Mesothelial cell of epicardium (in vitro differentiated cells): ENCODE results near the gene LVRN. TPM values are rescaled to one million over a fixed set of nuclear protein-coding genes. Genes with fewer than 3 reads are reported as not detected.

Source experiments
- DNase-seq, 2 experiments: peaks; one replicate each; pipeline ENCODE4 v3.0.0; 2021; ENCODE audit warnings: low spot score in 2 of 2; ENCODE audit not compliant: unreplicated experiment in 2 of 2
- H3K27ac Mint-ChIP-seq: 2 replicates; pipeline ENCODE4 v1.8.0; 2021; ENCODE audit warnings: mixed read lengths
- H3K27me3 Mint-ChIP-seq: 2 replicates; pipeline ENCODE4 v1.8.0; 2021; ENCODE audit warnings: low read depth, mixed read lengths
- H3K36me3 Mint-ChIP-seq: 2 replicates; pipeline ENCODE4 v1.8.0; 2021; ENCODE audit warnings: mixed read lengths
- H3K4me1 Mint-ChIP-seq: 2 replicates; pipeline ENCODE4 v1.8.0; 2021; ENCODE audit warnings: mixed read lengths
- H3K4me3 Mint-ChIP-seq: 2 replicates; pipeline ENCODE4 v1.8.0; 2021; ENCODE audit warnings: mild to moderate bottlenecking, moderate library complexity, mixed read lengths
- H3K9me3 Mint-ChIP-seq: 2 replicates; pipeline ENCODE4 v1.8.0; 2021; ENCODE audit warnings: mixed read lengths
- total RNA-seq: library from RNA; stranded (reverse); gene quantifications from 3 replicates; pipeline ENCODE4 v1.2.1, GENCODE V29; 2021
- TF ChIP-seq, protein P1 (sequence below): fragments of 200-600 bp; sonication (generic); IDR thresholded peaks from one replicate; pipeline ENCODE4 v1.5.0; 2021; ENCODE audit warnings: antibody characterized with exemption; ENCODE audit not compliant: unreplicated experiment

LVRN gene
- total RNA-seq, 1 donor from 2014 or later: 0.25 TPM

DNA sequence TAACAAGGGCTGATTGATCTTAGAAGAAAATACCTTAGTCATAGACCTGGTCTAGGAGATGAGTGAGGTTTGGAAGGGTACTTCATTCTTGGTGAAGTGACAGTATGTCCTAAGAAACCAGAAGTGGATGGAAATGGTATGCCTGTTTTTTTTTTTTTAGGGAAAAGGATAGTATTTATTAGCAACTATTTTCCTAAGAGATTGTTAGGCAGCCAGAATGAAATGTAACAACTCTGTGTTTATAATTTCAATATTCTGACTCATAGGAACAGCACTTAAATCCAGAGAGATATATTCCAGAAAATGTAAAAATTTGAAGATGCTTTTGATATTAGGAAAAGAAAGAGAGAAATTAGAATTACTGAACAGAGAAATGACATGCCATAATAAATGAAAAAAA is 48.8 kb downstream of the LVRN start:
- Mint-ChIP-seq H3K27ac (no peak overlapping the region), H3K27me3 (peaks cover 10% of the 10 kb centered on the region), H3K36me3 (no peaks in the 10 kb centered on the region), H3K4me1 (no peaks in the 10 kb centered on the region), H3K9me3 (no peaks in the 10 kb centered on the region), H3K4me3 (no peak overlapping the region)
- TF ChIP-seq, protein P1, sequence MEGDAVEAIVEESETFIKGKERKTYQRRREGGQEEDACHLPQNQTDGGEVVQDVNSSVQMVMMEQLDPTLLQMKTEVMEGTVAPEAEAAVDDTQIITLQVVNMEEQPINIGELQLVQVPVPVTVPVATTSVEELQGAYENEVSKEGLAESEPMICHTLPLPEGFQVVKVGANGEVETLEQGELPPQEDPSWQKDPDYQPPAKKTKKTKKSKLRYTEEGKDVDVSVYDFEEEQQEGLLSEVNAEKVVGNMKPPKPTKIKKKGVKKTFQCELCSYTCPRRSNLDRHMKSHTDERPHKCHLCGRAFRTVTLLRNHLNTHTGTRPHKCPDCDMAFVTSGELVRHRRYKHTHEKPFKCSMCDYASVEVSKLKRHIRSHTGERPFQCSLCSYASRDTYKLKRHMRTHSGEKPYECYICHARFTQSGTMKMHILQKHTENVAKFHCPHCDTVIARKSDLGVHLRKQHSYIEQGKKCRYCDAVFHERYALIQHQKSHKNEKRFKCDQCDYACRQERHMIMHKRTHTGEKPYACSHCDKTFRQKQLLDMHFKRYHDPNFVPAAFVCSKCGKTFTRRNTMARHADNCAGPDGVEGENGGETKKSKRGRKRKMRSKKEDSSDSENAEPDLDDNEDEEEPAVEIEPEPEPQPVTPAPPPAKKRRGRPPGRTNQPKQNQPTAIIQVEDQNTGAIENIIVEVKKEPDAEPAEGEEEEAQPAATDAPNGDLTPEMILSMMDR: no peak
- DNase-seq: no peak

DNA sequence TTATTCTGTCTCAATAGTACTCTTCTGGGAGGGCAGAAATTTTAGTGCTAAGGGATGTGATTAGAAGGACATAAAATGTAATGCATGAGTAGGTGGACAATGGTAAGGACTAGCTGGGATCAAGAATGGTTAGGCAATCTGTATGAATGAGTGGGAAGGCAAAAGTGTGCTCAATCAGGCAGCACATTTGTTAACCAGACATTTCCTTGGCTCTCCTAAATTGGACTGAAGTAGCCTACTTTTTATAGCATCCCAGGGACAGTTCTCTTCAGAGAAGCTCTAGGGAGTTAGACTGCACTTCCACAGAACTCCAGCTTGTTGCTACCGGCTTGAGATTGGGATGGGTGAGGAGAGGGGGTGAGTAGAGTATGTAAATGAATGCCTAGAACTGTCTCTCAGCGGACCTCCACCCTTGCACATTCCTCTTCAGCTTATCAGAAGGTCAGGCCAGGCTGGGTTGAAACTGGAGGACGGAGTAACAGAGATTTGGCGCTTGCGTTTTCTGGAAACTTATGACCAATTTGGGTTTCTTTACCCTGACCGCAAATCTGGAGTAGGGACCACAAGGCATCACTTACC is 51.0 kb downstream of the LVRN start:
- Mint-ChIP-seq H3K27ac (no peak overlapping the region), H3K27me3 (peaks cover 10% of the 10 kb centered on the region), H3K9me3 (no peaks in the 10 kb centered on the region), H3K4me3 (no peak overlapping the region), H3K36me3 (no peaks in the 10 kb centered on the region), H3K4me1 (no peaks in the 10 kb centered on the region)
- no peak for DNase-seq
- TF ChIP-seq, protein P1: no peak

DNA sequence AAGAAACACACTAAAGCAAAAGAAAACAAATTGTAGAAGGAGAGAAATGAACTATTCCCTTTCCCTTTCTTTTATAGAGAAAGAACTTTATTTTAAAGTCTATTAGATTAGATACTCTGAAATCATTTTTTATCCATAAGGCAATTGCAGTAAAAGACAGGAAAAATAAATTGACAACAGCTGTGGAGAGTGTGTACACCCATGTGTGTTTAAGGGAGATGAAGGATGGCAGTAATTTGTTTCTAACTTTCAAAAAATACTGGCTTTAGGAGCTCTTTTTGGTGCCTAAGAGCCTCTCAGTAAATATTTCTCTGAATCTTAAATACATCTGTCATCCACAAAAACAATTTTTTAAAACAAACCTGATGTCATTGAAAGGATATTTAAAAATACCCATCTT is 51.7 kb downstream of the LVRN start:
- H3K27me3 Mint-ChIP-seq: peaks cover 7% of the 10 kb centered on the region
- H3K9me3 Mint-ChIP-seq: no peaks in the 10 kb centered on the region
- no peaks in the 10 kb centered on the region for H3K4me1 Mint-ChIP-seq
- TF ChIP-seq, protein P1: no peak
- H3K27ac Mint-ChIP-seq: no peak overlapping the region
- H3K36me3 Mint-ChIP-seq: no peaks in the 10 kb centered on the region
- H3K4me3 Mint-ChIP-seq: no peak overlapping the region
- no peak for DNase-seq

DNA sequence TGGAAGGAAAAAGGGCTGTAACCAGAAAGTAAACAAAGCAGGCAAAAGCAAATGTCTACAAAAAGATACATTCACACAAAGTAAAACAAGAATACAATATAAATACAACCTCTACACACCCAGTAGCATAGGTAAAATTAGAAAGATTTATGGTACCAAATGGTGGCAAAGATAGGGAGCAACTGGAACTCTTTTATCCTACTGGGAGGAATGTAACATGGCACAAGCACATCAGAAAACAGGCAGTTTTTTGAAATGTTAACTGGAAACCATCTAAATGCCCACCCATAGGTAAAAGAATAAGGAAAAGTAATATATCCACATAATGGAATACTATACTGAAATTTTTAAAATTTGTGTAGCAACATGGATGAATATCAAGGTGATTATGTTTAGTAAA is 61.3 kb downstream of the LVRN start:
- no peaks in the 10 kb centered on the region for H3K4me1 Mint-ChIP-seq
- H3K9me3 Mint-ChIP-seq: no peaks in the 10 kb centered on the region
- no peaks in the 10 kb centered on the region for H3K36me3 Mint-ChIP-seq
- H3K4me3 Mint-ChIP-seq: no peak overlapping the region
- TF ChIP-seq, protein P1: no peak
- DNase-seq: no peak
- peaks cover 6% of the 10 kb centered on the region for H3K27me3 Mint-ChIP-seq
- no peak overlapping the region for H3K27ac Mint-ChIP-seq

DNA sequence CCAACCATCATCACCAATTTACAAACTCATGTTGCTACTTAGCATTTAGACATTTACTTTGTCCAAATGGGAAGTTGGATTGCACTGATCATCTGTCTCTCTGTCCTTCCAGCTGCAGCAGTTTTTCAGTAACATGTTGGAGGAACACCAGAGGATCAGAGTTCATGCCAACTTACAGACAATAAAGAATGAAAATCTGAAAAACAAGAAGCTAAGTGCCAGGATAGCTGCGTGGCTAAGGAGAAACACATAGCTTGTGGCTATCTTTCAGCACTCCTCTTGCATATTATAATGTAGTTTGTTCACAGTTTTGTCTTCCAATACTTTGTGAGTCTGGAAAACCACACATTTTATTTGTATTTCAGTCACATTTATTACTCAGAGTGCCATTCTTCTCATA is 63.6 kb downstream of the LVRN start:
- Mint-ChIP-seq H3K27ac (no peak overlapping the region), H3K4me1 (no peaks in the 10 kb centered on the region), H3K36me3 (no peaks in the 10 kb centered on the region), H3K9me3 (no peaks in the 10 kb centered on the region), H3K4me3 (no peak overlapping the region), H3K27me3 (peaks cover 9% of the 10 kb centered on the region)
- no peak for DNase-seq
- TF ChIP-seq, protein P1: no peak

DNA sequence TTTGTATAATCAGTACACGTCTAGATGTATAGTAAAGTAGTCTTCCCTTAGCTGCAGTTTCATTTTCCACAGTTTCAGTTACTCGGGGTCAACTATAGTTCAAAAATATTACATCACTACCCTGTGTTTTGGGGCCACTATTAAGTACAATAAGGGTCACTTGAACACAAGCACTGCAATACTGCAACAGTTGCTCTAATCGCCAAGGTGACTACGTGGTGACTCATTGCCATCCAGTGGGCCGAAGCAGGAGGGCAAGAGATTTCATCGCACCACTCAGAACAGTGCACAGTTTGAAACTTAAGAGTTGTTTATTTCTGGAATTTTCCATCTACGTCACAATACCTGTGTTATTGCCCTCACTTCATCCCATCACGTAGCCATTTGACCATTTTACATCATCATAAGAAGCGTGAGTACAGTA is 69.8 kb downstream of the LVRN start, which contains the start of gene ARL14EPL:
Gene ARL14EPL, plus strand, starts transcription at position 379 of the 424 bp plus-strand sequence. CDS start 18,994 bp downstream, outside the sequence.
- Mint-ChIP-seq H3K4me3 (no peak within 1 kb of the TSS), H3K27ac (no peak within 1 kb of the TSS), H3K9me3 (no peaks in the 10 kb centered on the region), H3K36me3 (no peaks in the 10 kb centered on the region), H3K4me1 (peaks cover 3% of the 10 kb centered on the region), H3K27me3 (peaks cover 9% of the 10 kb centered on the region)
- TF ChIP-seq, protein P1: no peak
- no peak for DNase-seq
